ENCODE data around the gene TSPAN19.

DNA sequence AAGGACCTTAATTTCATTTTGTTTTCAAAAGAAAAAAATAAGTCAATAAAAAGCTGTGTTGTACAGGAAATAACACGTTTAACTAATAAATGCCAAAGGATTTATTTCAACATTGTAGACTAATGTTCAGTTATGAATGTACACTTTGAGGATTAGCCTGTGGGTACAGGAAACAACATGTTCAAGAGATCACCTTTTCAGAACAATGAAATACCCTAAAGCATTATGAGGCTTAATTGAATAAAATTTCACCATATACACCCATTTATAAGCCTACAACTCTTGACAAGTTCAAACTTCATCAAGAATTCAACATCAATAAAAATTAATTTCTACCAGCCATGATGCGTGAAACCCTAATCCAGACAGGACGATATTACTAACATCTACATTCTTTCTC lies 66.9 kb downstream of the TSPAN19 start:
- TF ChIP-seq, protein P1, sequence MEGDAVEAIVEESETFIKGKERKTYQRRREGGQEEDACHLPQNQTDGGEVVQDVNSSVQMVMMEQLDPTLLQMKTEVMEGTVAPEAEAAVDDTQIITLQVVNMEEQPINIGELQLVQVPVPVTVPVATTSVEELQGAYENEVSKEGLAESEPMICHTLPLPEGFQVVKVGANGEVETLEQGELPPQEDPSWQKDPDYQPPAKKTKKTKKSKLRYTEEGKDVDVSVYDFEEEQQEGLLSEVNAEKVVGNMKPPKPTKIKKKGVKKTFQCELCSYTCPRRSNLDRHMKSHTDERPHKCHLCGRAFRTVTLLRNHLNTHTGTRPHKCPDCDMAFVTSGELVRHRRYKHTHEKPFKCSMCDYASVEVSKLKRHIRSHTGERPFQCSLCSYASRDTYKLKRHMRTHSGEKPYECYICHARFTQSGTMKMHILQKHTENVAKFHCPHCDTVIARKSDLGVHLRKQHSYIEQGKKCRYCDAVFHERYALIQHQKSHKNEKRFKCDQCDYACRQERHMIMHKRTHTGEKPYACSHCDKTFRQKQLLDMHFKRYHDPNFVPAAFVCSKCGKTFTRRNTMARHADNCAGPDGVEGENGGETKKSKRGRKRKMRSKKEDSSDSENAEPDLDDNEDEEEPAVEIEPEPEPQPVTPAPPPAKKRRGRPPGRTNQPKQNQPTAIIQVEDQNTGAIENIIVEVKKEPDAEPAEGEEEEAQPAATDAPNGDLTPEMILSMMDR (IDR thresholded peaks at IDR 0.05; ENCODE audit: insufficient read depth, low read length, poor library complexity, severe bottlenecking) = no peak
- no peak for TF ChIP-seq EZH2phosphoT487 (conservative IDR thresholded peaks at IDR 0.05; ENCODE audit: low read length)

Data from SU-DHL-6 (cell line).